Skeletal muscle cell (primary cell): Measurements from ENCODE around the gene PIGK.

Experiments used
- DNase-seq: peaks from one replicate; pipeline ENCODE4 v3.0.0-alpha.2; 2010; ENCODE audit warnings: low read depth
- H3K4me3 ChIP-seq: 2 replicates; pipeline ENCODE4 v1.5.1; 2011; ENCODE audit warnings: low read depth, mild to moderate bottlenecking, control low read depth, low read length, moderate library complexity

Gene PIGK

GRCh38 chr1:77120950-77121349 is 98.3 kb downstream of the PIGK start:
- H3K4me3 ChIP-seq, result no peak overlapping the region
- DNase-seq, result no peak

GRCh38 chr1:77118712-77119111 is 100.5 kb downstream of the PIGK start:
- no peak overlapping the region for H3K4me3 ChIP-seq

GRCh38 chr1:77104672-77105071 is 114.6 kb downstream of the PIGK start:
- H3K4me3 ChIP-seq, result no peak overlapping the region
- no peak for DNase-seq

More at GRCh38 chr1:77118712-77119111, 100.5 kb downstream of the PIGK start:
- no peak for DNase-seq

GRCh38 chr1:77103486-77103885 is 115.7 kb downstream of the PIGK start:
- no peak overlapping the region for H3K4me3 ChIP-seq
- DNase-seq, result no peak

GRCh38 chr1:77100875-77101274 is 118.4 kb downstream of the PIGK start:
- no peak overlapping the region for H3K4me3 ChIP-seq
- no peak for DNase-seq

GRCh38 chr1:77096496-77097255 is 122.6 kb downstream of the PIGK start:
- no peak overlapping the region for H3K4me3 ChIP-seq
- DNase-seq, result no peak

GRCh38 chr1:77095236-77095635 is 124.0 kb downstream of the PIGK start:
- no peak for DNase-seq

GRCh38 chr1:77089756-77090155 is 129.5 kb downstream of the PIGK start:
- DNase-seq, result no peak
- no peak overlapping the region for H3K4me3 ChIP-seq

More at GRCh38 chr1:77095236-77095635, 124.0 kb downstream of the PIGK start:
- H3K4me3 ChIP-seq, result no peak overlapping the region

GRCh38 chr1:77085109-77085508 is 134.1 kb downstream of the PIGK start:
- no peak overlapping the region for H3K4me3 ChIP-seq
- DNase-seq, result no peak

GRCh38 chr1:77084457-77084856 is 134.8 kb downstream of the PIGK start:
- H3K4me3 ChIP-seq, result no peak overlapping the region
- DNase-seq, result no peak

- no peak for DNase-seq
- no peak overlapping the region for H3K4me3 ChIP-seq
These were observed 137.4 kb downstream of the PIGK start for GRCh38 chr1:77081834-77082233.

GRCh38 chr1:77076759-77077158 is 142.5 kb downstream of the PIGK start:
- H3K4me3 ChIP-seq, result no peak overlapping the region
- no peak for DNase-seq

GRCh38 chr1:77068013-77068412 is 151.2 kb downstream of the PIGK start:
- DNase-seq, result no peak
- H3K4me3 ChIP-seq, result no peak overlapping the region

GRCh38 chr1:77065693-77066342 is 153.4 kb downstream of the PIGK start:
- no peak for DNase-seq
- no peak overlapping the region for H3K4me3 ChIP-seq

GRCh38 chr1:77064246-77064645 is 155.0 kb downstream of the PIGK start:
- no peak overlapping the region for H3K4me3 ChIP-seq
- no peak for DNase-seq

GRCh38 chr1:77063118-77063517 is 156.1 kb downstream of the PIGK start:
- no peak overlapping the region for H3K4me3 ChIP-seq
- DNase-seq, result no peak

- H3K4me3 ChIP-seq, result no peak overlapping the region
- no peak for DNase-seq
These were observed 158.1 kb downstream of the PIGK start for GRCh38 chr1:77061162-77061561.

- no peak overlapping the region for H3K4me3 ChIP-seq
- DNase-seq, result no peak
These were observed 159.2 kb downstream of the PIGK start for GRCh38 chr1:77060000-77060399.

- no peak for DNase-seq
- H3K4me3 ChIP-seq, result no peak overlapping the region
These were observed 161.1 kb downstream of the PIGK start for GRCh38 chr1:77057994-77058585.

GRCh38 chr1:77056525-77056924 is 162.7 kb downstream of the PIGK start:
- H3K4me3 ChIP-seq, result no peak overlapping the region
- DNase-seq, result no peak

- H3K4me3 ChIP-seq, result no peak overlapping the region
- DNase-seq, result no peak
These were observed 167.8 kb downstream of the PIGK start for GRCh38 chr1:77051425-77051824.
